ENCODE data around the gene PTPN20.

PTPN20 gene

GRCh38 chr10:47025540-47026300, 114.5 kb downstream of the PTPN20 start:
- Histone ChIP-seq H3K36me3 (ENCODE audit: control insufficient read depth, insufficient read depth, low read length) (no peaks in the 10 kb centered on the region), H3K9me3 (ENCODE audit: control insufficient read depth, low read length) (no peaks in the 10 kb centered on the region), H3K4me1 (ENCODE audit: control insufficient read depth, insufficient read depth, low read length) (no peaks in the 10 kb centered on the region), H3K4me3 (ENCODE audit: low read length) (no peak overlapping the region), H3K9ac (ENCODE audit: low read length) (no peak overlapping the region), H3K27me3 (ENCODE audit: control insufficient read depth, insufficient read depth, low read length) (no peaks in the 10 kb centered on the region)

- H3K9me3 ChIP-seq (ENCODE audit: control insufficient read depth, low read length) = no peaks in the 10 kb centered on the region
- no peaks in the 10 kb centered on the region for H3K4me1 ChIP-seq (ENCODE audit: control insufficient read depth, insufficient read depth, low read length)
- H3K9ac ChIP-seq (ENCODE audit: low read length) = no peak overlapping the region
- no peaks in the 10 kb centered on the region for H3K36me3 ChIP-seq (ENCODE audit: control insufficient read depth, insufficient read depth, low read length)
- no peaks in the 10 kb centered on the region for H3K27me3 ChIP-seq (ENCODE audit: control insufficient read depth, insufficient read depth, low read length)
- H3K4me3 ChIP-seq (ENCODE audit: low read length) = no peak overlapping the region
Observed at GRCh38 chr10:47026301-47027107, 115.3 kb downstream of the PTPN20 start.

- Histone ChIP-seq H3K4me3 (ENCODE audit: low read length) (no peak overlapping the region), H3K9ac (ENCODE audit: low read length) (no peak overlapping the region), H3K9me3 (ENCODE audit: control insufficient read depth, low read length) (no peaks in the 10 kb centered on the region), H3K27me3 (ENCODE audit: control insufficient read depth, insufficient read depth, low read length) (no peaks in the 10 kb centered on the region), H3K36me3 (ENCODE audit: control insufficient read depth, insufficient read depth, low read length) (no peaks in the 10 kb centered on the region), H3K4me1 (ENCODE audit: control insufficient read depth, insufficient read depth, low read length) (no peaks in the 10 kb centered on the region)
Observed at GRCh38 chr10:47027108-47027783, 116.0 kb downstream of the PTPN20 start.

- no peaks in the 10 kb centered on the region for H3K4me1 ChIP-seq (ENCODE audit: control insufficient read depth, insufficient read depth, low read length)
- H3K9ac ChIP-seq (ENCODE audit: low read length) = no peak overlapping the region
- H3K27me3 ChIP-seq (ENCODE audit: control insufficient read depth, insufficient read depth, low read length) = no peaks in the 10 kb centered on the region
- no peaks in the 10 kb centered on the region for H3K36me3 ChIP-seq (ENCODE audit: control insufficient read depth, insufficient read depth, low read length)
- no peaks in the 10 kb centered on the region for H3K9me3 ChIP-seq (ENCODE audit: control insufficient read depth, low read length)
- H3K4me3 ChIP-seq (ENCODE audit: low read length) = no peak overlapping the region
Observed at GRCh38 chr10:47027784-47028260, 116.6 kb downstream of the PTPN20 start.

GRCh38 chr10:47028466-47028865, 117.2 kb downstream of the PTPN20 start:
- Histone ChIP-seq H3K4me3 (ENCODE audit: low read length) (no peak overlapping the region), H3K36me3 (ENCODE audit: control insufficient read depth, insufficient read depth, low read length) (no peaks in the 10 kb centered on the region), H3K27me3 (ENCODE audit: control insufficient read depth, insufficient read depth, low read length) (no peaks in the 10 kb centered on the region), H3K9ac (ENCODE audit: low read length) (no peak overlapping the region), H3K9me3 (ENCODE audit: control insufficient read depth, low read length) (no peaks in the 10 kb centered on the region), H3K4me1 (ENCODE audit: control insufficient read depth, insufficient read depth, low read length) (no peaks in the 10 kb centered on the region)

- H3K9me3 ChIP-seq (ENCODE audit: control insufficient read depth, low read length) = no peaks in the 10 kb centered on the region
- no peaks in the 10 kb centered on the region for H3K4me1 ChIP-seq (ENCODE audit: control insufficient read depth, insufficient read depth, low read length)
- H3K27me3 ChIP-seq (ENCODE audit: control insufficient read depth, insufficient read depth, low read length) = no peaks in the 10 kb centered on the region
- H3K36me3 ChIP-seq (ENCODE audit: control insufficient read depth, insufficient read depth, low read length) = no peaks in the 10 kb centered on the region
- H3K4me3 ChIP-seq (ENCODE audit: low read length) = no peak overlapping the region
- H3K9ac ChIP-seq (ENCODE audit: low read length) = no peak overlapping the region
Observed at GRCh38 chr10:47029181-47030009, 118.2 kb downstream of the PTPN20 start.

GRCh38 chr10:47030191-47030703, 119.0 kb downstream of the PTPN20 start:
- Histone ChIP-seq H3K27me3 (ENCODE audit: control insufficient read depth, insufficient read depth, low read length) (no peaks in the 10 kb centered on the region), H3K9ac (ENCODE audit: low read length) (no peak overlapping the region), H3K9me3 (ENCODE audit: control insufficient read depth, low read length) (no peaks in the 10 kb centered on the region), H3K36me3 (ENCODE audit: control insufficient read depth, insufficient read depth, low read length) (no peaks in the 10 kb centered on the region), H3K4me1 (ENCODE audit: control insufficient read depth, insufficient read depth, low read length) (no peaks in the 10 kb centered on the region), H3K4me3 (ENCODE audit: low read length) (no peak overlapping the region)

GRCh38 chr10:47031211-47031900, 120.1 kb downstream of the PTPN20 start:
- no peaks in the 10 kb centered on the region for H3K36me3 ChIP-seq (ENCODE audit: control insufficient read depth, insufficient read depth, low read length)
- H3K27me3 ChIP-seq (ENCODE audit: control insufficient read depth, insufficient read depth, low read length) = peaks cover 6% of the 10 kb centered on the region
- H3K9ac ChIP-seq (ENCODE audit: low read length) = no peak overlapping the region
- H3K9me3 ChIP-seq (ENCODE audit: control insufficient read depth, low read length) = no peaks in the 10 kb centered on the region
- H3K4me1 ChIP-seq (ENCODE audit: control insufficient read depth, insufficient read depth, low read length) = no peaks in the 10 kb centered on the region
- H3K4me3 ChIP-seq (ENCODE audit: low read length) = no peak overlapping the region

- H3K27me3 ChIP-seq (ENCODE audit: control insufficient read depth, insufficient read depth, low read length) = peaks cover 6% of the 10 kb centered on the region
Observed at GRCh38 chr10:47031901-47032465, 120.8 kb downstream of the PTPN20 start.

GRCh38 chr10:47033081-47033480, 121.9 kb downstream of the PTPN20 start:
- Histone ChIP-seq H3K27me3 (ENCODE audit: control insufficient read depth, insufficient read depth, low read length) (peaks cover 6% of the 10 kb centered on the region), H3K9ac (ENCODE audit: low read length) (no peak overlapping the region), H3K9me3 (ENCODE audit: control insufficient read depth, low read length) (no peaks in the 10 kb centered on the region), H3K4me1 (ENCODE audit: control insufficient read depth, insufficient read depth, low read length) (no peaks in the 10 kb centered on the region), H3K4me3 (ENCODE audit: low read length) (no peak overlapping the region), H3K36me3 (ENCODE audit: control insufficient read depth, insufficient read depth, low read length) (no peaks in the 10 kb centered on the region)

More at GRCh38 chr10:47031901-47032465, 120.8 kb downstream of the PTPN20 start:
- Histone ChIP-seq H3K4me3 (ENCODE audit: low read length) (no peak overlapping the region), H3K9ac (ENCODE audit: low read length) (no peak overlapping the region), H3K4me1 (ENCODE audit: control insufficient read depth, insufficient read depth, low read length) (no peaks in the 10 kb centered on the region), H3K36me3 (ENCODE audit: control insufficient read depth, insufficient read depth, low read length) (no peaks in the 10 kb centered on the region), H3K9me3 (ENCODE audit: control insufficient read depth, low read length) (no peaks in the 10 kb centered on the region)
